NT2/D1 (cell line): ENCODE results near the gene CDK5RAP2.

Source experiments
- SUZ12 ChIP-seq: IDR thresholded peaks from 2 replicates; pipeline ENCODE4 v1.6.1; 2011; ENCODE audit not compliant: insufficient read length, insufficient read depth; ENCODE audit errors: extremely low read depth
- YY1 ChIP-seq: IDR thresholded peaks from 2 replicates; pipeline ENCODE4 v1.6.1; 2011; ENCODE audit not compliant: insufficient read length, insufficient read depth
- ZNF274 ChIP-seq: IDR thresholded peaks from 2 replicates; pipeline ENCODE4 v1.6.1; 2011; ENCODE audit warnings: mild to moderate bottlenecking, low read depth, low read length

- TF ChIP-seq YY1 (no peak), ZNF274 (no peak), SUZ12 (no peak)
These were observed 31.7 kb upstream of the CDK5RAP2 start for GRCh38 chr9:120611690-120612068.
